Measurements from ENCODE around the gene CREB5.

GRCh38 chr7:28784171-28784902 is 372.0 kb downstream of the CREB5 start:
- TF ChIP-seq POLR2A (IDR thresholded peaks at IDR 0.05) (no peak), CTCF (IDR thresholded peaks at IDR 0.05) (no peak), EP300 (IDR thresholded peaks at IDR 0.05) (no peak)
